ENCODE results near the gene TPO.
"Not testable (repeated sequence)": the region's sequence is repeated elsewhere in the genome, so short reads cannot be mapped to it uniquely, and the experiment has no call there.

Gene TPO

GRCh38 chr2:1488181-1488671 is 75.0 kb downstream of the TPO start:
- no peak for DNase-seq

GRCh38 chr2:1488851-1489250 is 75.6 kb downstream of the TPO start:
- DNase-seq: no peak

GRCh38 chr2:1489486-1489885 is 76.2 kb downstream of the TPO start:
- no peak for DNase-seq

- not testable (repeated sequence) for DNase-seq
Observed at GRCh38 chr2:1490381-1490780, 77.1 kb downstream of the TPO start.

GRCh38 chr2:1491751-1492150 is 78.5 kb downstream of the TPO start:
- DNase-seq: no peak

GRCh38 chr2:1492231-1492630 is 79.0 kb downstream of the TPO start:
- not testable (repeated sequence) for DNase-seq

GRCh38 chr2:1492711-1493430 is 79.6 kb downstream of the TPO start:
- no peak for DNase-seq

- no peak for DNase-seq
Observed at GRCh38 chr2:1493431-1494126, 80.3 kb downstream of the TPO start.

GRCh38 chr2:1494257-1494656 is 81.0 kb downstream of the TPO start:
- DNase-seq: no peak

- no peak for DNase-seq
Observed at GRCh38 chr2:1494906-1495305, 81.6 kb downstream of the TPO start.

GRCh38 chr2:1495676-1496358 is 82.6 kb downstream of the TPO start:
- no peak for DNase-seq

GRCh38 chr2:1496359-1496821 is 83.1 kb downstream of the TPO start:
- DNase-seq: no peak

GRCh38 chr2:1497122-1497611 is 83.9 kb downstream of the TPO start:
- no peak for DNase-seq

- no peak for DNase-seq
Observed at GRCh38 chr2:1498176-1498575, 84.9 kb downstream of the TPO start.

- DNase-seq: no peak
Observed at GRCh38 chr2:1499033-1499795, 86.0 kb downstream of the TPO start.

GRCh38 chr2:1501038-1501851 is 88.0 kb downstream of the TPO start:
- no peak for DNase-seq

- no peak for DNase-seq
Observed at GRCh38 chr2:1501991-1502390, 88.7 kb downstream of the TPO start.

GRCh38 chr2:1502891-1503304 is 89.6 kb downstream of the TPO start:
- no peak for DNase-seq

- no peak for DNase-seq
Observed at GRCh38 chr2:1503471-1504310, 90.4 kb downstream of the TPO start.

GRCh38 chr2:1504311-1504750 is 91.1 kb downstream of the TPO start:
- no peak for DNase-seq

GRCh38 chr2:1505031-1505441 is 91.8 kb downstream of the TPO start:
- no peak for DNase-seq
